Measurements from ENCODE around the gene NMRK1.

Gene NMRK1

DNA sequence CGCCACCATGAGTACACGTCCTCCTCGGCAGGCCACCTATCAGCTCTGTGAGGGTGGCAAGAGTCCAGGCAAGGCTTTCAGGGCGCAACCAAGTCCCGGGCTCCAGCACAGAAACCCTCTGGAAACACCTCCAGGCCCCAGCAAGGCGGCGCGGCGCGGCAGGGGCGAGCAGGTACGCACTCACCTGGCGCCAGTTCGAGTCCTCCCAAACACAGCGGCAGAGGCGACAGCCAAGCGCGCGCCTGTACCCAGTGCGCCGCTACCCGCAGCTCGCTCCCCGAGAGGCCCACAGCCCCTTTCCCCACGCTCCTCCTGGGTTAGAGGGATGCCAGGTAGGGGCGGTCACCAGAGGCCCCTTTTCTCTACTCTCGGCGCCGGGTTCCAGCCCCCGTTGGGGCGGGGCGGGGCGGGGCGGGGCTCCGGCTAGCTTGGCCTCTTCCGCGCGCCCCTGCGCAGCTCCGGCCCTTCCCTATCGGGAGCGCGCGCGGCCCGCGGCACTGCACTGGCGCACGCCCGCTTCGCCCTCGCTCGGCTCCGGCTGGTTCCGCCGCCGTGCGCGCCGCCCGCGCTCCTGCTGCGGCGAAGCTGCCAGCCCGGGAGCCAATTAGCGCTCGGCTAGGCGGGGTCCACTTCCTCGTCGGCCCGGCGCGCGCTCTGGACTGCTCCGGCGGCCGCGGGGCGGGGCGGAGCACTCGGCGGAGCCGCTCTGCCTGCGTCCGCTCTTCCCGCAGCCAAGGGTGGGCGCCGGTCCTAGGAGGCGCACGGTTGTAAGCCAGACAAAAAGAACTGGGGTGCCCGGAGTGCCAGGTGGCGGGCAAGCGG, at the start of gene NMRK1, which contains the start of gene OSTF1:
Gene NMRK1 (minus strand): TSS at position 332 of the 822 bp plus-strand sequence. CDS start 5,040 bp downstream, outside the sequence.
Gene OSTF1 (plus strand): TSS at position 691 of the 822 bp plus-strand sequence. CDS start 179 bp downstream, outside the sequence.
- H3K4me1 Mint-ChIP-seq, result peaks cover 53% of the 10 kb centered on the region
- H3K36me3 Mint-ChIP-seq, result peaks cover 58% of the 10 kb centered on the region
- H3K4me3 Mint-ChIP-seq, result peak within 1 kb of the TSS; percentile 94
- DNase-seq (ENCODE audit: low spot score in 2 of 2) (peak; percentile 88 to 94), ATAC-seq (peak; percentile 94)
- peak within 1 kb of the TSS; percentile 95 for H3K27ac Mint-ChIP-seq
- H3K9me3 Mint-ChIP-seq, result no peaks in the 10 kb centered on the region

DNA sequence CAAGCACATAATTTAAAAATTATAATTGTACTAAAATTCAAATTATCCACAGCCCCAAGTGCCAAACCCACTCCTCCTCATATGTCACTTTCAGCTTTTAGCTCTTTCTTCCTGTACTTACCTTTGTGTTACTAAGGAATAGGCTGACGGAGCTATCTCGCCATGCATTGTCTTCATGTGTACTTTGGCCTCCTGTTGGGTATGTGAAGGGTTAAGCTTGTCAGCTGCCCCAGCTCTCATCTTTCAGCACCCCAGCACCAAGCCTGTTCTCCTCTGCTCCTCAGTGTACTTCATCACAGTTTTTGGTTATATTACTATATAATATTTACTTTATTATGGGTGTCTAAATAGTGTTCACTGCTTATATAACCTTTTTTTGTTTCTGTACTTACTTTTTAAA, 46.5 kb upstream of the NMRK1 start:
- ATAC-seq, result no peak

GRCh38 chr9:75133396-75133795, 45.4 kb upstream of the NMRK1 start:
- DNase-seq (ENCODE audit: low spot score in 2 of 2) (no peak), ATAC-seq (no peak)
- Mint-ChIP-seq H3K27ac (peak overlapping the region; percentile 41), H3K4me1 (peaks cover 56% of the 10 kb centered on the region), H3K4me3 (no peak overlapping the region), H3K36me3 (peaks cover 97% of the 10 kb centered on the region), H3K9me3 (no peaks in the 10 kb centered on the region)

More for the DNA sequence above, 46.5 kb upstream of the NMRK1 start:
- H3K27ac Mint-ChIP-seq, result peak overlapping the region; percentile 50
- no peak for DNase-seq (ENCODE audit: low spot score in 2 of 2)
- no peak overlapping the region for H3K4me3 Mint-ChIP-seq
- H3K9me3 Mint-ChIP-seq, result no peaks in the 10 kb centered on the region
- peaks cover 98% of the 10 kb centered on the region for H3K36me3 Mint-ChIP-seq
- peaks cover 56% of the 10 kb centered on the region for H3K4me1 Mint-ChIP-seq

GRCh38 chr9:75132244-75132643, 44.3 kb upstream of the NMRK1 start:
- peaks cover 53% of the 10 kb centered on the region for H3K4me1 Mint-ChIP-seq
- no peak overlapping the region for H3K4me3 Mint-ChIP-seq
- H3K27ac Mint-ChIP-seq, result peak overlapping the region; percentile 58
- H3K36me3 Mint-ChIP-seq, result peaks cover 95% of the 10 kb centered on the region
- DNase-seq (ENCODE audit: low spot score in 2 of 2) (no peak), ATAC-seq (no peak)
- no peaks in the 10 kb centered on the region for H3K9me3 Mint-ChIP-seq

GRCh38 chr9:75131700-75132099, 43.7 kb upstream of the NMRK1 start:
- Mint-ChIP-seq H3K27ac (peak overlapping the region; percentile 58), H3K4me1 (peaks cover 47% of the 10 kb centered on the region)

GRCh38 chr9:75130621-75131230, 42.8 kb upstream of the NMRK1 start:
- H3K36me3 Mint-ChIP-seq, result peaks cover 86% of the 10 kb centered on the region
- H3K9me3 Mint-ChIP-seq, result no peaks in the 10 kb centered on the region
- no peak overlapping the region for H3K4me3 Mint-ChIP-seq
- ATAC-seq, result no peak
- H3K27ac Mint-ChIP-seq, result peak overlapping the region; percentile 58
- DNase-seq (ENCODE audit: low spot score in 2 of 2), result no peak
- peaks cover 44% of the 10 kb centered on the region for H3K4me1 Mint-ChIP-seq

More at GRCh38 chr9:75131700-75132099, 43.7 kb upstream of the NMRK1 start:
- ATAC-seq, result no peak
- Mint-ChIP-seq H3K4me3 (no peak overlapping the region), H3K9me3 (no peaks in the 10 kb centered on the region), H3K36me3 (peaks cover 92% of the 10 kb centered on the region)
- DNase-seq (ENCODE audit: low spot score in 2 of 2), result no peak

GRCh38 chr9:75130172-75130571, 42.2 kb upstream of the NMRK1 start:
- no peak overlapping the region for H3K27ac Mint-ChIP-seq
- peaks cover 83% of the 10 kb centered on the region for H3K36me3 Mint-ChIP-seq
- peaks cover 48% of the 10 kb centered on the region for H3K4me1 Mint-ChIP-seq
- H3K9me3 Mint-ChIP-seq, result no peaks in the 10 kb centered on the region
- no peak for ATAC-seq
- no peak overlapping the region for H3K4me3 Mint-ChIP-seq
- DNase-seq (ENCODE audit: low spot score in 2 of 2), result no peak

GRCh38 chr9:75128535-75128934, 40.6 kb upstream of the NMRK1 start:
- ATAC-seq (peak; percentile 93), DNase-seq (ENCODE audit: low spot score in 2 of 2) (no peak)
- H3K36me3 Mint-ChIP-seq, result peaks cover 79% of the 10 kb centered on the region
- H3K9me3 Mint-ChIP-seq, result no peaks in the 10 kb centered on the region
- peak overlapping the region; percentile 33 for H3K4me3 Mint-ChIP-seq
- peak overlapping the region; percentile 83 for H3K27ac Mint-ChIP-seq
- peaks cover 54% of the 10 kb centered on the region for H3K4me1 Mint-ChIP-seq

- Mint-ChIP-seq H3K9me3 (no peaks in the 10 kb centered on the region), H3K36me3 (peaks cover 69% of the 10 kb centered on the region), H3K4me1 (peaks cover 62% of the 10 kb centered on the region), H3K4me3 (peak overlapping the region; percentile 13), H3K27ac (peak overlapping the region; percentile 45)
- DNase-seq (ENCODE audit: low spot score in 2 of 2) (no peak), ATAC-seq (peak; percentile 55)
Observed at GRCh38 chr9:75123696-75124095, 35.7 kb upstream of the NMRK1 start.

DNA sequence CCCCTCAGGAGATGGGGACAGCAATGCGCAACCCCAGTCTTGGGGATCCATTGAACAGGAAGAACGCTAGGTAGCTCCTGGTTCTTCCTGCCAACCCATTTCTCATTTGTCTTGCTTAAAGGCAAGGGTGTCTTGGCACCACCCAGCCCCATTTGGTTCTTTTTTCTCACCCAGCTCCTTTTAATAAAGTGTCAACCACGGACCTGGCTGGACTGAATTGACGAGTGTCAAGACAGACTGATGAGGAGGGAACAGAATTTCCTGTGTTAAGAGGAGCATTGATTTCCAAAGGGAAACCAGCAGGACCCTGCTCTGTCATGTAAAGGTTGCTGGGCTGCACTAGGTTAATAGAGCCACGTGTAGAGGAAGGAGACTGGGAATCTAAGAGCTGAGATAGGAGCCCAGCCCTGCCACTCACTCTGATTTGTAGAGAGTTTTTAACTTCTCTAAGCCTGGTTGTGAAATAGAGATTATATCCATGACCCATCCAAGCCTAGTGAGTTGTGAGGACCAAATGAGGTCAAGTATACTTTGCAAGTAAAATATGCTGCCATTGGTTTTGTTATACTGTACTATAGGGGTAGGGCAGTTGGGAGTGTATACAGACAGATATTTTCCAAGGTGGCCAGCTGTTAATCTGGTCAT, 34.1 kb upstream of the NMRK1 start:
- Mint-ChIP-seq H3K36me3 (peaks cover 71% of the 10 kb centered on the region), H3K9me3 (peaks cover 7% of the 10 kb centered on the region), H3K27ac (peak overlapping the region; percentile 81), H3K4me3 (peak overlapping the region; percentile 24), H3K4me1 (peaks cover 69% of the 10 kb centered on the region)
- ATAC-seq (no peak), DNase-seq (ENCODE audit: low spot score in 2 of 2) (no peak)

- Mint-ChIP-seq H3K36me3 (peaks cover 65% of the 10 kb centered on the region), H3K4me3 (peak overlapping the region; percentile 23), H3K4me1 (peaks cover 75% of the 10 kb centered on the region), H3K27ac (peak overlapping the region; percentile 75), H3K9me3 (peaks cover 7% of the 10 kb centered on the region)
- DNase-seq (ENCODE audit: low spot score in 2 of 2) (no peak), ATAC-seq (no peak)
Observed at GRCh38 chr9:75120686-75121085, 32.7 kb upstream of the NMRK1 start.

DNA sequence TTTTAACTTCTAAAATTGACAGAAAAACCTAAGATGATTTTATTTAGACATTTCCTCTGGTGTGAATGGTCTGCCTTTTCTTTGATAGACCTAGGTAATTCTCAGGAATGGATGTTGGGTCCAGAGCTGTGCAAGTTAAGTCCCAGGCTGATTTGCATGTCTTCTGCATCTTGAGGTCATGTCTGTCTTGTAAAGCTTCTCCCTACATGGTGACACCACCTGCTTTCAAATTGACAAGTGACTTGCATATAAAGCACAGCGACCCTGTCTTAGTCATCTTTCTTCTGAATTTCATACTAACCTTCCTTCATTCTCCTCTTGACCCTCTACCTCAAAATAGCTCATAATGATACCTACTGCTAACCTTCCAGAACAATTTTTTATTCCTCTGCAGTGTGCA, 29.6 kb upstream of the NMRK1 start:
- DNase-seq (ENCODE audit: low spot score in 2 of 2) (no peak), ATAC-seq (peak; percentile 97)
- Mint-ChIP-seq H3K27ac (peak overlapping the region; percentile 70), H3K4me3 (peak overlapping the region; percentile 34), H3K36me3 (peaks cover 61% of the 10 kb centered on the region), H3K4me1 (peaks cover 80% of the 10 kb centered on the region), H3K9me3 (peaks cover 7% of the 10 kb centered on the region)

GRCh38 chr9:75116306-75116705, 28.4 kb upstream of the NMRK1 start:
- no peak for ATAC-seq
- H3K36me3 Mint-ChIP-seq, result peaks cover 53% of the 10 kb centered on the region
- H3K9me3 Mint-ChIP-seq, result peaks cover 7% of the 10 kb centered on the region
- no peak overlapping the region for H3K4me3 Mint-ChIP-seq
- peaks cover 71% of the 10 kb centered on the region for H3K4me1 Mint-ChIP-seq
- peak overlapping the region; percentile 59 for H3K27ac Mint-ChIP-seq
- no peak for DNase-seq (ENCODE audit: low spot score in 2 of 2)

DNA sequence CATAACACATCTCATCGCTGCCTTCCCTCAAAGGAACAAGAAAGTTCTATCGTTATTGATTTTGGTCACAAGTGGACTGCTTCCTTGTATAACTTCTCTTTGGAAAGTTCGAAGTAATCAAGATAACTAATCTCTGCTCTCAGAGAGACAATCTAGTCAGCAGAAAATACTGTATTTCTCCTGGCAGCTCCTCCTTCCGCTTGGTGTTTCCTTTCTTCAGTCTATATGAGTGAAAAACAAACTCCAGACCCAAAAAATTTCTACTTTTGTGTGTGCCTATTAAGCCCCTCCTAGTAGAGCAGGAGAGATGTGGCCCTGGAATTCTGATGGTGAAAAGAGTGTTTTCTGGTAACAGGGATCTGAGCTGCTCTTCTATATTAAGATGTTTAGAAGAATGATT, 24.8 kb upstream of the NMRK1 start:
- Mint-ChIP-seq H3K4me1 (peaks cover 57% of the 10 kb centered on the region), H3K36me3 (peaks cover 26% of the 10 kb centered on the region), H3K9me3 (no peaks in the 10 kb centered on the region), H3K4me3 (peak overlapping the region; percentile 34), H3K27ac (peak overlapping the region; percentile 65)
- DNase-seq (ENCODE audit: low spot score in 2 of 2), result no peak
- ATAC-seq, result no peak

GRCh38 chr9:75111019-75111622, 23.2 kb upstream of the NMRK1 start:
- ATAC-seq (peak; percentile 67), DNase-seq (ENCODE audit: low spot score in 2 of 2) (no peak)
- H3K36me3 Mint-ChIP-seq, result peaks cover 33% of the 10 kb centered on the region
- H3K27ac Mint-ChIP-seq, result peak overlapping the region; percentile 29
- H3K9me3 Mint-ChIP-seq, result no peaks in the 10 kb centered on the region
- H3K4me1 Mint-ChIP-seq, result peaks cover 54% of the 10 kb centered on the region
- H3K4me3 Mint-ChIP-seq, result no peak overlapping the region
